DND-41 (cell line): Measurements from ENCODE around the gene FXYD6.

ENCODE experiments used
- ATAC-seq: fragments of 200-7000 bp; cut with Tn5 transposase; 3 replicates; pipeline ENCODE4 v1.9.1; 2021; ENCODE audit warnings: low read depth; ENCODE audit not compliant: insufficient read depth
- DNase-seq: peaks from one replicate; pipeline ENCODE4 v3.0.0-alpha.2; 2020
- H2AFZ ChIP-seq: 2 replicates; pipeline ENCODE4 v1.6.0; 2012; ENCODE audit warnings: low read depth, low read length
- H3K27ac ChIP-seq: 2 replicates; pipeline ENCODE4 v1.5.1; 2012; ENCODE audit warnings: low read length, inconsistent platforms
- H3K27me3 ChIP-seq: fragments of 200-600 bp; sonication (generic); 2 replicates; pipeline ENCODE4 v1.6.0; 2012; ENCODE audit warnings: low read length, mild to moderate bottlenecking, inconsistent platforms; ENCODE audit not compliant: insufficient read depth, poor library complexity
- H3K36me3 ChIP-seq: 2 replicates; pipeline ENCODE4 v1.5.1; 2012; ENCODE audit warnings: low read length, inconsistent platforms; ENCODE audit not compliant: insufficient read depth
- H3K4me1 ChIP-seq: 2 replicates; pipeline ENCODE4 v1.5.1; 2012; ENCODE audit warnings: mild to moderate bottlenecking, low read length; ENCODE audit not compliant: insufficient read depth
- H3K4me2 ChIP-seq: 2 replicates; pipeline ENCODE4 v1.6.0; 2012; ENCODE audit warnings: mild to moderate bottlenecking, moderate library complexity, low read length, inconsistent platforms; ENCODE audit not compliant: insufficient read depth
- H3K4me3 ChIP-seq, 2 experiments: fragments of 200-600 bp in 1 of 2; shearing (Covaris generic) in 1 of 2; 2 replicates each; pipeline ENCODE4 v1.5.1; 2012 to 2016; ENCODE audit warnings: inconsistent platforms in 2 of 2, low read length in 2 of 2, mild to moderate bottlenecking in 2 of 2, low read depth in 1 of 2, moderate library complexity in 1 of 2
- H3K79me2 ChIP-seq: 2 replicates; pipeline ENCODE4 v1.6.0; 2012; ENCODE audit warnings: low read length, inconsistent platforms; ENCODE audit not compliant: insufficient read depth
- H3K9ac ChIP-seq: 2 replicates; pipeline ENCODE4 v1.6.0; 2012; ENCODE audit warnings: low read depth, mild to moderate bottlenecking, inconsistent platforms, low read length, moderate library complexity
- H3K9me3 ChIP-seq: 2 replicates; pipeline ENCODE4 v1.5.1; 2012; ENCODE audit warnings: low read length, moderate library complexity, mild to moderate bottlenecking, inconsistent platforms; ENCODE audit not compliant: insufficient read depth, severe bottlenecking
- H4K20me1 ChIP-seq: 2 replicates; pipeline ENCODE4 v1.6.0; 2012; ENCODE audit warnings: low read length; ENCODE audit not compliant: insufficient read depth
- EZH2 ChIP-seq: IDR thresholded peaks from 3 replicates; pipeline ENCODE4 v1.6.1; 2012; ENCODE audit warnings: borderline replicate concordance, low read depth, mild to moderate bottlenecking, moderate library complexity, low read length, inconsistent platforms; ENCODE audit not compliant: severe bottlenecking
- TF ChIP-seq, protein P1 (sequence below): IDR thresholded peaks from 2 replicates; pipeline ENCODE4 v1.5.1; 2012; ENCODE audit warnings: borderline replicate concordance, low read length, moderate library complexity, mild to moderate bottlenecking; ENCODE audit not compliant: poor library complexity, severe bottlenecking; ENCODE audit errors: extremely low read depth

Gene FXYD6

DNA sequence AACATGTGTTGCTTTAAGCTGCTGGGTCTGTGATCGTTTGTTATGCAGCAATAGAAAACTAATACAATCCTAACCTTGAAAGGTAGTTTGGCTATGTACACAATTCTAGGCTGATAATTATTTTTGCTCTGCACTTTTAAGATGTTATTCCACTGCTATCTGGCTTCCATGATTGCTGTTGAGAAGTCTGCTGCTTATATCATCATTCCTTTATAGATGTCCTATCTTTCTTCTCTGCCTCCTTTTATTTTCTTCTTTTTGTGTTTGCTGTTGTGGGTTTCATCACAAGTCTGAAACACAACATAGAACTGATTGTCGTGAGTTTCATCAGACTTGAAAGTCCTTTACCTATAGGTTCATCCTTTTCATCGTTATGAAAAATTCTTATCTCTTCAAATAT is 24.1 kb downstream of the FXYD6 start:
- Histone ChIP-seq H3K9me3 (no peaks in the 10 kb centered on the region), H3K4me1 (no peaks in the 10 kb centered on the region), H3K27ac (no peak overlapping the region), H3K4me3 (no peak overlapping the region), H3K27me3 (no peaks in the 10 kb centered on the region), H4K20me1 (peaks cover 12% of the 10 kb centered on the region; the same call in 1 of the 2 replicates), H3K36me3 (peaks cover 28% of the 10 kb centered on the region; the same call in 1 of the 2 replicates), H3K9ac (no peak overlapping the region), H3K79me2 (peaks cover 66% of the 10 kb centered on the region), H3K4me2 (no peak overlapping the region), H2AFZ (no peak overlapping the region)
- DNase-seq (no peak), ATAC-seq (no peak)
- TF ChIP-seq, protein P1, sequence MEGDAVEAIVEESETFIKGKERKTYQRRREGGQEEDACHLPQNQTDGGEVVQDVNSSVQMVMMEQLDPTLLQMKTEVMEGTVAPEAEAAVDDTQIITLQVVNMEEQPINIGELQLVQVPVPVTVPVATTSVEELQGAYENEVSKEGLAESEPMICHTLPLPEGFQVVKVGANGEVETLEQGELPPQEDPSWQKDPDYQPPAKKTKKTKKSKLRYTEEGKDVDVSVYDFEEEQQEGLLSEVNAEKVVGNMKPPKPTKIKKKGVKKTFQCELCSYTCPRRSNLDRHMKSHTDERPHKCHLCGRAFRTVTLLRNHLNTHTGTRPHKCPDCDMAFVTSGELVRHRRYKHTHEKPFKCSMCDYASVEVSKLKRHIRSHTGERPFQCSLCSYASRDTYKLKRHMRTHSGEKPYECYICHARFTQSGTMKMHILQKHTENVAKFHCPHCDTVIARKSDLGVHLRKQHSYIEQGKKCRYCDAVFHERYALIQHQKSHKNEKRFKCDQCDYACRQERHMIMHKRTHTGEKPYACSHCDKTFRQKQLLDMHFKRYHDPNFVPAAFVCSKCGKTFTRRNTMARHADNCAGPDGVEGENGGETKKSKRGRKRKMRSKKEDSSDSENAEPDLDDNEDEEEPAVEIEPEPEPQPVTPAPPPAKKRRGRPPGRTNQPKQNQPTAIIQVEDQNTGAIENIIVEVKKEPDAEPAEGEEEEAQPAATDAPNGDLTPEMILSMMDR = no peak
- TF ChIP-seq EZH2 = no peak

DNA sequence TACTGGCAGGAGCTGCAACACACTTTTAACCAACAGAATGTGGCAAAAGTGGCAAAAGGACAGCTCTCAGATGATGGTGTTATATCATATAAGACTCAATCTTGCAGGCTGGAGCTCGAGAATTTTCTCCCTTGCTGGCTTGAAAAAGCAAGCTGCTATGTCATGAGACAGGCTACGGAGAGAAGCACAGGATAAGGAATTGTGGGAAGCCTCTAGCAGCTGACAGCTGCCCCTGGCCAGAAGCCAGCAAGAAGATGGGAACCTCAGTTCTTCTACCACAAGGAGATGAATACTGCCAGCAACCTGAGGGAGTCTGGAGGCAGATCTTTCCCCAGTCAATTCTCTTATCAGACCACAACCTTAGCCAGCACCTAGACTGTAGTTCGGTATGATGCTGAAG is 24.6 kb downstream of the FXYD6 start:
- DNase-seq = no peak
- TF ChIP-seq, protein P1 = no peak
- ATAC-seq = peak; percentile 29; the same call in 1 of the 3 replicates
- peaks cover 24% of the 10 kb centered on the region; the same call in 1 of the 2 replicates for H3K36me3 ChIP-seq
- H3K27ac ChIP-seq = no peak overlapping the region
- no peak overlapping the region for H2AFZ ChIP-seq
- H4K20me1 ChIP-seq = peaks cover 9% of the 10 kb centered on the region; the same call in 1 of the 2 replicates
- no peaks in the 10 kb centered on the region for H3K9me3 ChIP-seq
- H3K4me3 ChIP-seq = no peak overlapping the region
- H3K27me3 ChIP-seq = no peaks in the 10 kb centered on the region
- H3K4me1 ChIP-seq = no peaks in the 10 kb centered on the region
- H3K9ac ChIP-seq = no peak overlapping the region
- peaks cover 62% of the 10 kb centered on the region for H3K79me2 ChIP-seq
- H3K4me2 ChIP-seq = no peak overlapping the region

DNA sequence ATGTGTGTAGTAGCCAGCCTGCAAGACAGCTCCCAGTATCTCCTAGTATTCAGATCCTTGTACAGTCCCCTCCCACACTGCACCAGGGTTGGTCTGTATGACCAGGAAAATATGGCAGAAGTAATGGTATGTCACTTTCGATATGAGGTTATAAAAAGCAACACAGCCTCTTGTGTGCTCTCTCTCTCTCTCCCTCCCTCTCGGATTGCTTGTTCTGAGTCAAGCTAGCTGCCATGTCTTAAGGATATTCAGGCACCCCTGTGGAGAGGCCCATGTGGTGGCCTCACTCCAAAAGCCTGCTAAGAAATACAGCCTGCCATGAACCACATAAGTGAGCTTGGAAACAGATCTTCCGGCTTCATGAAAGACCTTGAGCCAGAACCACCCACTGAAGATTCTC is 25.4 kb downstream of the FXYD6 start:
- Histone ChIP-seq H3K9me3 (no peaks in the 10 kb centered on the region), H4K20me1 (peaks cover 5% of the 10 kb centered on the region; the same call in 1 of the 2 replicates), H3K4me2 (no peak overlapping the region), H3K36me3 (peaks cover 19% of the 10 kb centered on the region; the same call in 1 of the 2 replicates), H3K79me2 (peaks cover 55% of the 10 kb centered on the region), H3K4me3 (no peak overlapping the region), H3K27ac (no peak overlapping the region), H2AFZ (no peak overlapping the region), H3K27me3 (no peaks in the 10 kb centered on the region), H3K4me1 (no peaks in the 10 kb centered on the region), H3K9ac (no peak overlapping the region)
- TF ChIP-seq, protein P1 = no peak
- TF ChIP-seq EZH2 = no peak
- DNase-seq = no peak
- ATAC-seq = 0 out of 3 replicates have a peak, but pooled peaks have one; percentile 31
